Fibroblast of villous mesenchyme (primary cell): ENCODE data around the gene C1QTNF12. TPM values are rescaled to one million over a fixed set of nuclear protein-coding genes. Genes with fewer than 3 reads are reported as not detected.

Source experiments
- DNase-seq: peaks from one replicate; pipeline ENCODE4 v3.0.0-alpha.2; 2010; ENCODE audit warnings: low read depth
- H3K4me3 ChIP-seq: 2 replicates; pipeline ENCODE4 v1.5.1; 2011; ENCODE audit warnings: low read depth, mild to moderate bottlenecking, low read length
- total RNA-seq: library from RNA; depleted of rRNA; stranded (reverse); fragments of >200 nt; gene quantifications from 2 replicates; pipeline ENCODE4 v1.2.3, GENCODE V29; 2012
- TF ChIP-seq, protein P1 (sequence below): IDR thresholded peaks from 2 replicates; pipeline ENCODE4 v1.5.1; 2012; ENCODE audit warnings: low read depth, mild to moderate bottlenecking, low read length; ENCODE audit not compliant: insufficient read depth

Gene C1QTNF12
- total RNA-seq, 1 donor: 0.43 TPM

DNA sequence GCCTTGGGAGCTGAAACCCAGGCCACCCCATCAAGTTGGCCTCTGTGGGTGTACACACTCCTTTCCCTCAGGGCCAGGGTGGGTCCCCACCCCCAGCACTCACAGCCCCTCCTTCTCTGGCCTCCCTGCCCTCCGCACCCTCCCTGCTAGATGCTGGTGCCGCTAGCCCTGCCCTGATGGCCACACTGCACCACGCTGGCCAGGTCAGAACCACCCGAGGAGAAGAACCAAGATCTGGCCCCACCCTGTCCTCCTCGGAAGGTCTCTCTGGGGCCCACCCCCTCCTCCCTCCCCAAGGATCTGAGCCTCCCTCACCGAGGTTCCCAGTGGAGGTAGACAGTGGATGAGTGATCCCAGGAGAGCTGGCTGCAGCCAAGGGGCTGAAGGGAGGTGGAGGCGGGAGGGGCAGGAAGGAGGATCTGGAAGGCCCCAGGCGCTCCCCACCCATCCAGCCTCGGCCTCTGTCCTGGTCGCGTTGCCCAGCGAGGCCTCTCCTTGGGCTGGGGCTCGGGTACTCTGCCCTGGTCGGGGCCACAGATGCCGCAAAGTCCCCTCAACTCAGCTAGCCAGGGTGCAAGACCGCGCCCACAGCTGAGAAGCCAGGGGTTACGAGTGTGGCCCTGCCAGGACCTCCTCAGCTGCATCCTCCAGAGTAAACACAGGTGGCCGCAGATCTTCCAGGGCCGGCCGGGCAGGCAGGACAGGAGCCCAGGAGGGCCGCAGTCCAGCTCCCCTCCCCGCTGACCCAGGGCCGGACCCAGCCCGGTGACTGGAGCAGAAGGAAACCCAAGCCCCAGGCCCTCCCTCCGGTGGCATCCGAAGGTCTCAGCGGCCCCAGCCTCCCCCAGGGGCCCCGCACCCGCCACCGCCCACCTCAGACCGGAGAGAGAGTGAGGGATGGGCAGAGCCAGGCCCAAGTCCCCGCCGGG lies 9.3 kb downstream of the C1QTNF12 start:
- no peak for DNase-seq
- no peak overlapping the region for H3K4me3 ChIP-seq
- TF ChIP-seq, protein P1, sequence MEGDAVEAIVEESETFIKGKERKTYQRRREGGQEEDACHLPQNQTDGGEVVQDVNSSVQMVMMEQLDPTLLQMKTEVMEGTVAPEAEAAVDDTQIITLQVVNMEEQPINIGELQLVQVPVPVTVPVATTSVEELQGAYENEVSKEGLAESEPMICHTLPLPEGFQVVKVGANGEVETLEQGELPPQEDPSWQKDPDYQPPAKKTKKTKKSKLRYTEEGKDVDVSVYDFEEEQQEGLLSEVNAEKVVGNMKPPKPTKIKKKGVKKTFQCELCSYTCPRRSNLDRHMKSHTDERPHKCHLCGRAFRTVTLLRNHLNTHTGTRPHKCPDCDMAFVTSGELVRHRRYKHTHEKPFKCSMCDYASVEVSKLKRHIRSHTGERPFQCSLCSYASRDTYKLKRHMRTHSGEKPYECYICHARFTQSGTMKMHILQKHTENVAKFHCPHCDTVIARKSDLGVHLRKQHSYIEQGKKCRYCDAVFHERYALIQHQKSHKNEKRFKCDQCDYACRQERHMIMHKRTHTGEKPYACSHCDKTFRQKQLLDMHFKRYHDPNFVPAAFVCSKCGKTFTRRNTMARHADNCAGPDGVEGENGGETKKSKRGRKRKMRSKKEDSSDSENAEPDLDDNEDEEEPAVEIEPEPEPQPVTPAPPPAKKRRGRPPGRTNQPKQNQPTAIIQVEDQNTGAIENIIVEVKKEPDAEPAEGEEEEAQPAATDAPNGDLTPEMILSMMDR: no peak

DNA sequence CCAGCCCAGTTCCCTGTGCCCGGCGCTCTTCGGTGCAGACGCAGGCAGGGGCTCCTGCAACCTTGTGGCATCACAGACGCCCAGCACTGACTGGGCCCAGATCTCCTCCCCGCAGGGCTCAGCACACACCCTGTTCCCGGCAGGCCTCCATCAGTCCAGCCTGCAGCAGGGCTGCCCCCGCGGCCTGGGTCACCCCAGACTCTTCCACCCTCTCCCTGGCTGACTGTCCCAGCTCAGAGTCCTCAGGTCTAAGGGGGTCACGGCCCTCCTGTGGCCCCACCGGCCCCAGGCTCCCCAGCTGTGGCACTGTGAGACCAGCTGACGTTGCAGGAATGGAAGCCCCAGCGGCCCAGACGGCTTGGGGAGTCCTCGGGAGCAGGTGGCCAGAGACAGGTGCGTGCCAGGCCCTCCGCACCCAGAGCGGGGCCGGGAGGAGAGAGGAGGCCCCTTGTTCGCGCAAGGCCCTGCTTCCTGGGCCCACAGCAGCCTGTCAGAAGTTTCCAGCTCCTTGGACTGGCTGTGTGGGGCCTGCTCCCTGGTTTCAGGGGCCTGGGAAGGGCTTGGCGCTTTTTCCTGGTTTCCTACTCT lies 10.3 kb downstream of the C1QTNF12 start:
- no peak for DNase-seq
- TF ChIP-seq, protein P1: no peak
- no peak overlapping the region for H3K4me3 ChIP-seq

- no peak for DNase-seq
- TF ChIP-seq, protein P1: no peak
Measured at GRCh38 chr1:1235016-1235744, 11.3 kb downstream of the C1QTNF12 start.

GRCh38 chr1:1234180-1234808 lies 12.2 kb downstream of the C1QTNF12 start:
- TF ChIP-seq, protein P1: no peak
- no peak overlapping the region for H3K4me3 ChIP-seq
- no peak for DNase-seq

More at GRCh38 chr1:1235016-1235744, 11.3 kb downstream of the C1QTNF12 start:
- no peak overlapping the region for H3K4me3 ChIP-seq

- no peak for DNase-seq
- TF ChIP-seq, protein P1: no peak
- no peak overlapping the region for H3K4me3 ChIP-seq
Measured at GRCh38 chr1:1233567-1233892, 13.0 kb downstream of the C1QTNF12 start.

DNA sequence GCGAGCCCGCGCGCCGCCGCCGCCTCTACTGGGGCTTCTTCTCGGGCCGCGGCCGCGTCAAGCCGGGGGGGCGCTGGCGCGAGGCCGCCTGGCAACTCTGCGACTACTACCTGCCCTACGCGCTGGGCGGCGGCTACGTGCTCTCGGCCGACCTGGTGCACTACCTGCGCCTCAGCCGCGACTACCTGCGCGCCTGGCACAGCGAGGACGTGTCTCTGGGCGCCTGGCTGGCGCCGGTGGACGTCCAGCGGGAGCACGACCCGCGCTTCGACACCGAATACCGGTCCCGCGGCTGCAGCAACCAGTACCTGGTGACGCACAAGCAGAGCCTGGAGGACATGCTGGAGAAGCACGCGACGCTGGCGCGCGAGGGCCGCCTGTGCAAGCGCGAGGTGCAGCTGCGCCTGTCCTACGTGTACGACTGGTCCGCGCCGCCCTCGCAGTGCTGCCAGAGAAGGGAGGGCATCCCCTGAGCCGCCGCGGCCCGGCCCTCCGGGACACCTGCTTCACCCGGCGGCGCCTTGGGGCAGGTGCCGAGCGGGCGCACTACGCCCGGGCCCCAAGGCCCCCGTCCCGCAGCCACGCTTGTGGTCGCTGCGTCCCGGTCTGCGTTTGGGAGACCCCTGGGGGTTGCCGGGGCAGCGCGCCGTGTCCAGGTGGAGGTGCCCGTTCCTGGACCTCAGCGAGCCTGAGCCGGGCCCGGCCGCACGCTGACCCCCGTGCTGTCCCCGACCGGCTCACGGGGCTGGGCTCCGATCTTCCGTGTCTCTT lies 13.5 kb downstream of the C1QTNF12 start:
- H3K4me3 ChIP-seq: no peak overlapping the region
- TF ChIP-seq, protein P1: no peak
- no peak for DNase-seq
